H9 (cell line): Measurements from ENCODE around the gene KIAA1549. TPM values are rescaled to one million over a fixed set of nuclear protein-coding genes. Genes with fewer than 3 reads are reported as not detected.

Source experiments
- DNase-seq: peaks from one replicate; pipeline ENCODE4 v3.0.0-alpha.2; 2017
- H2AFZ ChIP-seq: one replicate; pipeline ENCODE4 v1.6.1; 2013; ENCODE audit warnings: mild to moderate bottlenecking, low read length, control low read depth, moderate library complexity
- H2AK5ac ChIP-seq: 2 replicates; pipeline ENCODE4 v1.6.1; 2013; ENCODE audit warnings: low read length, control low read depth, mixed read lengths; ENCODE audit not compliant: insufficient read length
- H2BK120ac ChIP-seq: one replicate; pipeline ENCODE4 v1.6.1; 2013; ENCODE audit warnings: low read depth, mild to moderate bottlenecking, low read length, control low read depth, inconsistent platforms; ENCODE audit not compliant: poor library complexity, severe bottlenecking
- H2BK12ac ChIP-seq: 2 replicates; pipeline ENCODE4 v1.6.1; 2013; ENCODE audit warnings: low read length, control low read depth, mixed read lengths, low read depth; ENCODE audit not compliant: insufficient read length
- H2BK15ac ChIP-seq: 2 replicates; pipeline ENCODE4 v1.6.1; 2013; ENCODE audit warnings: low read depth, low read length, control low read depth
- H2BK20ac ChIP-seq: one replicate; pipeline ENCODE4 v1.6.1; 2013; ENCODE audit warnings: low read depth, mild to moderate bottlenecking, low read length, control low read depth, inconsistent platforms; ENCODE audit not compliant: poor library complexity, severe bottlenecking
- H2BK5ac ChIP-seq: 2 replicates; pipeline ENCODE4 v1.6.1; 2013; ENCODE audit warnings: low read length, control low read depth, mixed read lengths; ENCODE audit not compliant: insufficient read length
- H3K14ac ChIP-seq: 2 replicates; pipeline ENCODE4 v1.6.1; 2013; ENCODE audit warnings: low read length, control low read depth; ENCODE audit not compliant: insufficient read depth
- H3K18ac ChIP-seq: 2 replicates; pipeline ENCODE4 v1.6.1; 2013; ENCODE audit warnings: low read depth, mild to moderate bottlenecking, mixed read lengths, low read length, control low read depth; ENCODE audit not compliant: insufficient read length
- H3K23ac ChIP-seq: 2 replicates; pipeline ENCODE4 v1.6.1; 2013; ENCODE audit warnings: low read length, control low read depth, mixed read lengths, low read depth; ENCODE audit not compliant: insufficient read length
- H3K23me2 ChIP-seq: 2 replicates; pipeline ENCODE4 v1.6.1; 2013; ENCODE audit warnings: low read depth, mild to moderate bottlenecking, mixed read lengths, low read length, control low read depth; ENCODE audit not compliant: insufficient read length, poor library complexity, severe bottlenecking
- H3K27ac ChIP-seq: 2 replicates; pipeline ENCODE4 v1.5.1; 2013; ENCODE audit warnings: low read length, control low read depth, mixed read lengths, low read depth; ENCODE audit not compliant: insufficient read length
- H3K27me3 ChIP-seq: 2 replicates; pipeline ENCODE4 v1.6.1; 2013; ENCODE audit warnings: low read length, control low read depth, inconsistent platforms; ENCODE audit not compliant: insufficient read depth
- H3K4ac ChIP-seq: 2 replicates; pipeline ENCODE4 v1.6.1; 2013; ENCODE audit warnings: low read depth, mild to moderate bottlenecking, control low read depth, inconsistent platforms, low read length, moderate library complexity
- H3K4me1 ChIP-seq: 2 replicates; pipeline ENCODE4 v1.6.1; 2013; ENCODE audit warnings: low read length, control low read depth, inconsistent platforms; ENCODE audit not compliant: insufficient read depth
- H3K4me2 ChIP-seq: 2 replicates; pipeline ENCODE4 v1.6.1; 2013; ENCODE audit warnings: low read length, control low read depth, mixed read lengths; ENCODE audit not compliant: insufficient read length, insufficient read depth
- H3K56ac ChIP-seq: 2 replicates; pipeline ENCODE4 v1.6.1; 2013; ENCODE audit warnings: low read depth, mild to moderate bottlenecking, mixed read lengths, low read length, control low read depth; ENCODE audit not compliant: insufficient read length
- H3K79me1 ChIP-seq: 2 replicates; pipeline ENCODE4 v1.6.1; 2013; ENCODE audit warnings: low read depth, mild to moderate bottlenecking, moderate library complexity, low read length, control low read depth, inconsistent platforms; ENCODE audit not compliant: insufficient read depth, poor library complexity, severe bottlenecking
- H3K79me2 ChIP-seq: 2 replicates; pipeline ENCODE4 v1.6.1; 2013; ENCODE audit warnings: low read length, control low read depth, inconsistent platforms; ENCODE audit not compliant: insufficient read depth
- H3K9ac ChIP-seq: 2 replicates; pipeline ENCODE4 v1.6.1; 2013; ENCODE audit warnings: low read length, control low read depth, mixed read lengths; ENCODE audit not compliant: insufficient read length; ENCODE audit errors: extremely low read depth
- H3K9me3 ChIP-seq: one replicate; pipeline ENCODE4 v1.6.1; 2013; ENCODE audit warnings: low read depth, low read length, inconsistent platforms; ENCODE audit not compliant: control insufficient read depth
- H3T11ph ChIP-seq: one replicate; pipeline ENCODE4 v1.6.1; 2013; ENCODE audit warnings: mild to moderate bottlenecking, low read length, control low read depth, inconsistent platforms
- H4K20me1 ChIP-seq: one replicate; pipeline ENCODE4 v1.6.1; 2013; ENCODE audit not compliant: control insufficient read depth, insufficient read length, insufficient read depth
- H4K5ac ChIP-seq: 2 replicates; pipeline ENCODE4 v1.6.1; 2013; ENCODE audit warnings: low read depth, mild to moderate bottlenecking, mixed read lengths, low read length, control low read depth; ENCODE audit not compliant: insufficient read length
- H4K8ac ChIP-seq: replicated peaks from 2 replicates; pipeline ENCODE4 v1.6.1; 2013; ENCODE audit warnings: low read length, control low read depth, mixed read lengths, low read depth; ENCODE audit not compliant: insufficient read length
- H4K91ac ChIP-seq: 2 replicates; pipeline ENCODE4 v1.6.1; 2013; ENCODE audit warnings: low read depth, mild to moderate bottlenecking, moderate library complexity, mixed read lengths, low read length, control low read depth; ENCODE audit not compliant: insufficient read length
- H3K27ac Mint-ChIP-seq, 3 experiments: 2 replicates in 2 of 3; 3 replicates in 1 of 3; pipeline ENCODE4 v1.8.0; 2020 to 2021; ENCODE audit warnings: mixed read lengths in 3 of 3, mild to moderate bottlenecking in 1 of 3, moderate library complexity in 1 of 3
- H3K27me3 Mint-ChIP-seq: 2 replicates; pipeline ENCODE4 v1.8.0; 2021; ENCODE audit warnings: low read depth, mild to moderate bottlenecking, moderate library complexity, mixed read lengths
- H3K36me3 Mint-ChIP-seq, 3 experiments: 2 replicates in 2 of 3; 3 replicates in 1 of 3; pipeline ENCODE4 v1.8.0; 2020 to 2021; ENCODE audit warnings: low read depth in 3 of 3, mixed read lengths in 3 of 3; ENCODE audit not compliant: insufficient read depth in 1 of 3
- H3K4me1 Mint-ChIP-seq, 2 experiments: 2 replicates each; pipeline ENCODE4 v1.8.0; 2020; ENCODE audit warnings: mixed read lengths in 2 of 2
- H3K4me3 Mint-ChIP-seq, 2 experiments: 2 replicates in 1 of 2; 3 replicates in 1 of 2; pipeline ENCODE4 v1.8.0; 2020 to 2021; ENCODE audit warnings: mild to moderate bottlenecking in 2 of 2, mixed read lengths in 2 of 2, moderate library complexity in 1 of 2
- H3K9me3 Mint-ChIP-seq, 2 experiments: 2 replicates in 1 of 2; 3 replicates in 1 of 2; pipeline ENCODE4 v1.8.0; 2020; ENCODE audit warnings: mild to moderate bottlenecking in 2 of 2, mixed read lengths in 2 of 2, moderate library complexity in 1 of 2
- CTCF ChIP-seq: fragments of 200-600 bp; sonication (generic); conservative IDR thresholded peaks from 3 replicates; pipeline ENCODE4 v1.8.0; 2021; ENCODE audit warnings: antibody characterized with exemption, mild to moderate bottlenecking
- WGBS: extraction: QIAGEN DNeasy Blood & Tissue Kit; methylation state at CpG from one replicate; pipeline ENCODE4 v1.1.7; 2013; ENCODE audit warnings: missing lambda C conversion rate, low lambda C conversion rate, mixed read lengths; ENCODE audit not compliant: insufficient read length; ENCODE audit errors: extremely low coverage; 5-methylcytosine and 5-hydroxymethylcytosine counted together
- total RNA-seq: library from RNA; stranded (reverse); gene quantifications from 2 replicates; pipeline ENCODE4 v1.2.1, GENCODE V29; 2021

Gene KIAA1549
- total RNA-seq, 1 experiment from 2014 or later: 11.9 TPM

- no peak overlapping the region for H3K4ac ChIP-seq
- Mint-ChIP-seq H3K4me3 (no peak overlapping the region), H3K27ac (no peak overlapping the region), H3K9me3 (peaks cover 8 to 9% of the 10 kb centered on the region in 2 experiments; a peak in 4 of 5 replicates), H3K27me3 (no peaks in the 10 kb centered on the region), H3K4me1 (peaks cover 31 to 39% of the 10 kb centered on the region in 2 experiments), H3K36me3 (peaks cover 29 to 34% (median 30%) of the 10 kb centered on the region in 3 experiments)
- H2BK12ac ChIP-seq: no peak overlapping the region
- H3K9ac ChIP-seq: no peak overlapping the region
- H3K23me2 ChIP-seq: no peaks in the 10 kb centered on the region
- no peak overlapping the region for H3T11ph ChIP-seq
- no peak for DNase-seq
- WGBS: no CpG with 5 or more reads among the region's 5 CpGs
- H2BK5ac ChIP-seq: no peak overlapping the region
- H4K20me1 ChIP-seq: no peaks in the 10 kb centered on the region
- H2AK5ac ChIP-seq: no peak overlapping the region
- H4K91ac ChIP-seq: no peak overlapping the region
- H3K79me1 ChIP-seq: no peaks in the 10 kb centered on the region
- no peak overlapping the region for H3K4me2 ChIP-seq
- no peaks in the 10 kb centered on the region for H3K27me3 ChIP-seq
- H2BK20ac ChIP-seq: no peak overlapping the region
- H2BK15ac ChIP-seq: no peak overlapping the region
- no peaks in the 10 kb centered on the region for H3K79me2 ChIP-seq
- no peak overlapping the region for H3K56ac ChIP-seq
- TF ChIP-seq CTCF: no peak
- H3K27ac ChIP-seq: no peak overlapping the region
- H2AFZ ChIP-seq: no peak overlapping the region
- H3K4me1 ChIP-seq: peaks cover 2% of the 10 kb centered on the region; the same call in 1 of the 2 replicates
- H3K23ac ChIP-seq: no peak overlapping the region
- no peak overlapping the region for H4K8ac ChIP-seq
- no peaks in the 10 kb centered on the region for H3K9me3 ChIP-seq
- H4K5ac ChIP-seq: no peak overlapping the region
- no peak overlapping the region for H3K14ac ChIP-seq
- no peak overlapping the region for H2BK120ac ChIP-seq
- no peak overlapping the region for H3K18ac ChIP-seq
Observed at GRCh38 chr7:138849701-138850100, 131.5 kb downstream of the KIAA1549 start.
